Measurements from ENCODE around the gene KNSTRN. TPM values are rescaled to one million over a fixed set of nuclear protein-coding genes. Genes with fewer than 3 reads are reported as not detected.

The KNSTRN gene
- total and polyA plus RNA-seq, 2 of the 4 experiments (the other 2 are of a cell fraction), result 33.1 to 73.5 TPM

- no peak overlapping the region for H3K14ac ChIP-seq (replicated peaks; ENCODE audit: low read depth, low read length)
- H3K36me3 ChIP-seq (ENCODE audit: control insufficient read depth, insufficient read depth, low read length), result no peaks in the 10 kb centered on the region; the same call in 1 of the 2 replicates
- no peak overlapping the region for H4K8ac ChIP-seq (ENCODE audit: low read depth in 2 of 2, low read length in 2 of 2)
- H2AK9ac ChIP-seq (replicated peaks; ENCODE audit: low read depth, low read length, poor library complexity), result no peak overlapping the region
- H3K27ac ChIP-seq (ENCODE audit: insufficient read depth, low read length), result no peak overlapping the region
- no peak overlapping the region for H4K5ac ChIP-seq (ENCODE audit: low read depth, low read length)
- no TSS peak for BruUV-seq (replicated peaks)
- H3K56ac ChIP-seq (ENCODE audit: extremely low read depth, insufficient read depth, low read length), result no peak overlapping the region
- no peak overlapping the region for H3K9ac ChIP-seq (ENCODE audit: low read depth, low read length)
- H3K4me1 ChIP-seq (ENCODE audit: control insufficient read depth, insufficient read depth, low read length), result no peaks in the 10 kb centered on the region
- peaks cover 20% of the 10 kb centered on the region for H3K27me3 ChIP-seq (ENCODE audit: control insufficient read depth, insufficient read depth, low read length)
- no peak overlapping the region for H2BK20ac ChIP-seq (ENCODE audit: low read depth, low read length)
- H3K18ac ChIP-seq (ENCODE audit: low read depth, low read length), result no peak overlapping the region
- H2AK5ac ChIP-seq (ENCODE audit: low read depth, low read length), result no peak overlapping the region
- CTCF ChIA-PET, result interaction anchor here (1.1 to 2.5 kb wide), 2 partner anchors 80 to 146 kb away, joined by 3 to 8 read pairs; no protein-coding TSS in a partner anchor
- POLR2A ChIA-PET (ENCODE audit: unreplicated experiment), result interaction anchor here (0.6 kb wide), 1 partner anchor 33 kb away, joined by 3 read pairs; no protein-coding TSS in a partner anchor
- H3K4me3 ChIP-seq (ENCODE audit: insufficient read depth, low read depth, low read length), result no peak overlapping the region
- no peaks in the 10 kb centered on the region for H3K9me3 ChIP-seq (ENCODE audit: control insufficient read depth, insufficient read depth, low read length)
- no peak overlapping the region for H2AFZ ChIP-seq (replicated peaks; ENCODE audit: low read length, poor library complexity)
- no peak overlapping the region for H3K23ac ChIP-seq (ENCODE audit: low read depth, low read length)
- ATAC-seq (ENCODE audit: low read depth) (no peak), DNase-seq (no peak)
- no peak overlapping the region for H3K4me2 ChIP-seq (ENCODE audit: low read depth, low read length)
- no peaks in the 10 kb centered on the region for H3K79me1 ChIP-seq (ENCODE audit: low read depth in 1 of 2, low read length in 2 of 2)
- dilution Hi-C loops (cut with HindIII; ENCODE audit: low sequenced_read_pairs, unreplicated experiment), result no loop called here
- WGBS, 2 experiments (ENCODE audit: extremely low coverage in 2 of 2, insufficient read length in 1 of 2), result no CpG with 5 or more reads among the region's 6 CpGs
- H2BK15ac ChIP-seq (ENCODE audit: low read depth, low read length), result no peak overlapping the region
- intact Hi-C loops (cut with micrococcal nuclease), result no loop called here
- in situ Hi-C loops (cut with MboI; ENCODE audit: low sequenced_read_pairs), result loop anchor here (5.0 to 10.0 kb wide), 4 partner anchors 102 to 380 kb away; partner anchors contain the start of gene INAFM2
- peaks cover 3% of the 10 kb centered on the region; the same call in 1 of the 2 replicates for H4K20me1 ChIP-seq (ENCODE audit: insufficient read depth, low read length)
- no peak overlapping the region for H2BK5ac ChIP-seq (ENCODE audit: low read depth, low read length, poor library complexity, severe bottlenecking)
- TF ChIP-seq POLR2A (IDR thresholded peaks at IDR 0.05; ENCODE audit: low read depth, low read length), result no peak
- no peak for TF ChIP-seq MAZ (IDR thresholded peaks at IDR 0.05; ENCODE audit: borderline replicate concordance, low read depth, low read length)
- TF ChIP-seq NFE2L2 (IDR thresholded peaks at IDR 0.05; ENCODE audit: low read depth, low read length), result no peak
- TF ChIP-seq RAD21 (IDR thresholded peaks at IDR 0.05; ENCODE audit: low read length), result no peak
- TF ChIP-seq CTCF (conservative IDR thresholded peaks at IDR 0.05; ENCODE audit: low read depth, low read length), result no peak
- no peak for TF ChIP-seq BHLHE40 (IDR thresholded peaks at IDR 0.05; ENCODE audit: low read depth, low read length)
- no peak for TF ChIP-seq CHD1 (IDR thresholded peaks at IDR 0.05; ENCODE audit: low read depth, low read length)
- TF ChIP-seq RFX5 (IDR thresholded peaks at IDR 0.05; ENCODE audit: low read depth, low read length), result no peak
- TF ChIP-seq MXI1 (IDR thresholded peaks at IDR 0.05; ENCODE audit: borderline replicate concordance, low read depth, low read length), result no peak
- no peak for TF ChIP-seq ELK1 (IDR thresholded peaks at IDR 0.05; ENCODE audit: borderline replicate concordance, low read depth, low read length)
- TF ChIP-seq USF2 (IDR thresholded peaks at IDR 0.05; ENCODE audit: low read depth, low read length), result no peak
- TF ChIP-seq MAFK (IDR thresholded peaks at IDR 0.05; ENCODE audit: low read depth, low read length), result no peak
- no peak overlapping the region for H4K91ac ChIP-seq (ENCODE audit: insufficient read depth, low read depth, low read length)
- H2BK120ac ChIP-seq (ENCODE audit: low read depth, low read length), result no peak overlapping the region
- H3K9me1 ChIP-seq (ENCODE audit: insufficient read depth, low read length), result no peaks in the 10 kb centered on the region
- no peak overlapping the region for H3K4ac ChIP-seq (ENCODE audit: low read depth, low read length)
These were observed 42.1 kb downstream of the KNSTRN start for GRCh38 chr15:40424483-40425115.
